CD4-positive, alpha-beta T cell treated with Interleukin-15 for 4 hours (primary cell): ENCODE data around the gene TRAPPC14.

Source experiments
- DNase-seq: peaks from one replicate; pipeline ENCODE4 v3.0.0-alpha.2; 2020; ENCODE audit warnings: low spot score

The TRAPPC14 gene

DNA sequence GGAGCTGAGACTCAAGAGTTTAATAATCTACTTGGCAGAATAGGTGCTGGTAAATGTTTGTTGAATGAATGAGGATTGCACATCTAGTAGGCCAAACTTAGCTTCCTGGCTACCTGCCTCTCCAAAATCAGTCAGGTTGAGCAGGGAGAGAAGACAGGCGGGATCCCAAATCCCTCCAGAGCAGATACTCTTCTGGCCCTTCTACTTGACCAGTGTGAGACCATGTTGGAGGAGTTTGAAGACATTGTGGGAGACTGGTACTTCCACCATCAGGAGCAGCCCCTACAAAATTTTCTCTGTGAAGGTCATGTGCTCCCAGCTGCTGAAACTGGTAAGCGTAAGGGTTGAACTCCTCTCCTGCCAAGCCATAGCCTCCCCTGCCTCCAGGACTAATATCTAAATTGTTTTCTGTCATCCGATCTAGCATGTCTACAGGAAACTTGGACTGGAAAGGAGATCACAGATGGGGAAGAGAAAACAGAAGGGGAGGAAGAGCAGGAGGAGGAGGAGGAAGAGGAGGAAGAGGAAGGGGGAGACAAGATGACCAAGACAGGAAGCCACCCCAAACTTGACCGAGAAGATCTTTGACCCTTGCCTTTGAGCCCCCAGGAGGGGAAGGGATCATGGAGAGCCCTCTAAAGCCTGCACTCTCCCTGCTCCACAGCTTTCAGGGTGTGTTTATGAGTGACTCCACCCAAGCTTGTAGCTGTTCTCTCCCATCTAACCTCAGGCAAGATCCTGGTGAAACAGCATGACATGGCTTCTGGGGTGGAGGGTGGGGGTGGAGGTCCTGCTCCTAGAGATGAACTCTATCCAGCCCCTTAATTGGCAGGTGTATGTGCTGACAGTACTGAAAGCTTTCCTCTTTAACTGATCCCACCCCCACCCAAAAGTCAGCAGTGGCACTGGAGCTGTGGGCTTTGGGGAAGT, 34.0 kb downstream of the TRAPPC14 start:
- no peak for DNase-seq

DNA sequence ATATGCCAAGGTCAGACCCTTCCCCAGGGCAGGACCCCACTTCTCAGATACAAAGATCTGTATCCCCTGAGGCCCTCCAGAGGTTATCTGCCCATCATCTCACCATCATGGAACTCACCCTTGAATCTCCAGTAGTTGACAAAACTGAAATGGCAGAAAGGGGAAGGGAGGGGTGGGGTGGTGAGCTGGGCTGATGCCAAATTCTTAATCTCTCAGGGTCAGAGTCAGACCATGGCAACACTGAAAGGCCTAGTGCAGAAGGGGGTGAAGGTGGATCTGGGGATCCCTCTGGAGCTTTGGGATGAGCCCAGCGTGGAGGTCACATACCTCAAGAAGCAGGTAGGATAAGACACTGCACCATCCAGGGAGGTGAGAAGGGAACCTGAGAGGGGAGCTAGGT, 36.0 kb downstream of the TRAPPC14 start:
- no peak for DNase-seq

DNA sequence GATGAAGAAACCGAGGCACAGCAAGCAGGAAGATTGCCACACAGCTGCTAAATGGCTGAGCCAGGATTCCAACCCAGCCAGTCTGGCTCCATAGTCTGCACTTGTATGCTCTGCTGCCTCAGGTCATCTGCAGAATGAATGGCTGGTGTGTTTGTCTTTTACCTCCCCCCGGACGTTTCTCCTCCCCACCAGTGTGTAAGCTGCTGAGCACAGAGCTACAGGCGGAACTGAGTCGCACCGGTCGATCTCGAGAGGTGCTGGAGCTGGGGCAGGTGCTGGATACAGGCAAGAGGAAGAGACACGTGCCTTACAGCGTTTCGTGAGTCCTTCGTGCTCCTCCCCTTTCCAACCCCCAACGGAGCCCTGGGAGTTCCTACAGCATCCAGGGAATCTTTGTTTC, 36.5 kb downstream of the TRAPPC14 start:
- no peak for DNase-seq

DNA sequence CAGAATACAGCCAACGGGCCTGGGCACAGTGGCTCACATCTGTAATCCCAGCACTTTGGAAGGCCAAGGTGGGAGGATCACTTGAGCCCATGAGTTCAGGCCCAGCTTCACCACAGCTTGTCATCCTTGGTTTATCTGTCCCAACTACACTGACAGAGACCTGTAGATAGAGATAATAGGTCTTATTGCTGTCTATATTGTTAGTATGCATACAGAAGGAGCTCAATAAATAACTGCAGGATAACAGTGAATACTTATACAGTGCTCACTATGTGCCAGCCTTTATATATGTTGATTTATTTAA, 37.8 kb downstream of the TRAPPC14 start:
- DNase-seq, result no peak

DNA sequence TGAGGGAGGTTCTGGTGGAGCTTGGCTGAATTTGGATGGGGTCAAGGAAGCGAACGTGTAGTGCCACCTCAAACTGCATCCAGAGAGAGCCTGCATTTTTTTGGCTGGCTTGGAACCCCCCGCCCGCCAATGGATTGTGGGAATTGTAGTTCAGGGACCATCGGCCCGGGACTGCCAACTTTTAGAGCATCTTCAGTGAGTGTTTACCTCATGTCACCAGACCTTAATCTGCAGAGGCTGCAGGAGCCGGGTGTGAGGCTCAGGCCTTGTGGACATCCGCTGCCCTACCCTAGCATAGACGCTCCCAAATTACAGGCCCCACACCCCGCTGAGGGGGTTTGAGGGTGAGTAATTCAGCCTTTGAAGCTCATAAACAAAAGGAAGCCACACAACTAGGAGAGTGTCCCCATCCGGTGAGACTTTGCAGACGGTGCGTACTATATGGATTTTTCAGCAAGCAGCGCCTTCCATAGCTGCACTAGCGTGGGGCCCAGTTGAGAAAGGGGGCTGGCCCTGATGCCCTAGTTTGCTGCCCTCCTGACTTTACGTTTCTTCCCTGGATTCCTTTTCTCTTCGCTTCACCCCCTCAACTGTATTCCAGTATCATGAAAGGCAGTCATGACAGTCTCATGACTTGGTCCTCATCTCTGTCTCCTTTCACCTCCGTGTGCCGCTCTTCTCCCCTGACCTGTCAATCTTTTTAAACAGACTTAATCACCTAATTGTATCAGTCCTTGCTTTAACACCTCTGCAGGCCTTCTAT, 38.4 kb downstream of the TRAPPC14 start:
- DNase-seq, result peak; percentile 79

DNA sequence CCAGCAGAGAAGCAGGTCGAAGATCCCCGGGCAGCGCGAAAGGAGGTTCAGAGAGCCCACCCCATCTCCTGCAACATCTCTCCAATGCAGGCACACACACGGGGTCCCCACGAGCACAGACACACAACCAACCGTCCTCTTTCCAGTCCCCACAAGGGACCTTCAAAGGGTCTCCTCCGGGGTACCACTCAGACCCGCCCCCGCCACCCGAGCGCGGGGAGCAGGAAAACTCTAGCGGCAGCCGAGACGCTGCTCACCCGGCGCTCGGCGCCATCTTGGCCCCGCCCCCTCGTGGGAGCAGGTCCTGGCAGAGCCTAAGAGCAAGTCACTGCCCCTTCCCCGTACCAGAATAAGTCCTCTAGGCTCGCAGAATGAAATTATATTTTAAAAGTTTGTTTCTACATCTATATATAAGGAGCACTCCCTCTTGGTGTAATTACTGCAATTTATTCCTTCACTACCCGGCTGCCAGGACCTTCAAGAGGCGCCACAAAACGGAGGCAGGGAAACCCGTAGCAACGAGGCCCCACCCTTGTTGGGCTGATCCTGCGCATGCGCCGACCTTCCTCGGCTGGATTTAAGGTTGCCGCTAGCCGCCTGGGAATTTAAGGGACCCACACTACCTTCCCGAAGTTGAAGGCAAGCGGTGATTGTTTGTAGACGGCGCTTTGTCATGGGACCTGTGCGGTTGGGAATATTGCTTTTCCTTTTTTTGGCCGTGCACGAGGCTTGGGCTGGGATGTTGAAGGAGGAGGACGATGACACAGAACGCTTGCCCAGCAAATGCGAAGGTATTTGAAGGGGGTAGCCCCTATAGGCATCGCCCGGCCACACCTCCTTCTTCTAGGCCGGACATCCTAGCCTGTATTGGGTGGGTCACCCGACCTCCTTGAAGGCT, 39.2 kb downstream of the TRAPPC14 start, which contains the start of the genes CNPY4 and TAF6:
Gene CNPY4, plus strand, starts transcription at position 563 of the 898 bp plus-strand sequence. Its CDS starts 111 bp downstream, at position 674.
Gene TAF6, minus strand, starts transcription at position 287 of the 898 bp plus-strand sequence. CDS start 5,149 bp downstream, outside the sequence.
- DNase-seq, result peak; percentile 97

DNA sequence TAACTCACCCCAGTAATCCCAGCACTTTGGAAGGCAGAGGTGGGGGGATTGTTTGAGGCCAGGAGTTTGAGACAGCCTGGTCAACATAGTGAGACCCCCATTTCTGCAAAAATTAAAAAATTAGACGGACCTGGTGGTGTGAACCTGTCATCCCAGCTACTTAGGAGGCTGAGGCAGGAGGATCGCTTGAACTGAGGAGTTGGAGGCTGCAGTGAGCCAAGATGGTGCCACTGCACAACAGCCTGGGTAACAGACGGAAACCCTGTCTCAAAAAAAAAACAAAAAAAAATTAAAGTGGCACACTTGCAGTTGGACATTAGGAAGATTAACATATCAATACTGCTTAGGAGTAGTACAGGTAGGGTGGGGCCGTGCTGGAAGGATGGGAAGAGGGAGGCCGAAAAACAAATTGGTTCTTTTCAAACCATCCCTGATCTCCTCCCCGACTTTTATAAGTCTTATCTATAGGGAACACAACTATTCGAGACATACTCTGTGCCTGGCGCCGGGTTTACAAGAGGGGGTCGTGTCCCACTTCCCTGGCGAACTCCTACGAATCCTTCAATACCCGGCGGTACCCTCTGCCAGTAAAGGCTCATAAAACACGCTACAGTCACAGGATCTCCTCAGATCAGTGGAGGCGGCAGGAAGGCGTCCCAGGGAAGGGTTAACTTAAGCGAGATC, 40.0 kb downstream of the TRAPPC14 start:
- no peak for DNase-seq

DNA sequence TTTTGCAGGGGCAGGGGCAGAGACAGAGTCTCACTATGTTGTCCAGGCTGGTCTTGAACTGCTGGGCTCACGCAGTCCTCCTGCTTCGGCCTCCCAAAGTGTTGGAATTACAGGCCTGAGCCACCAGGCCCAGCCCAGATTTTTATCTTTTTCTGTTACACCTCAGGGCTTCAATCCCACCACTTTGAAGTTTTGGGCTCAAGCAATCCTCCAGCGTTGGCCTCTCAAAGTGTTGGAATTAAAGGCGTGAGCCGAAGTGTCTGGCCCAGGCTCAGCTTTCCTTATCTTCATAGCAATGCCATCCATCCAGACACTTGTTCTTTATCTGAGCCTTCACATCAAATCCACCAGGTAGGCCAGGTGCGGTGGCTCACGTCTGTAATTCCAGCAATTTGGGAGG, 43.5 kb downstream of the TRAPPC14 start:
- DNase-seq, result no peak

DNA sequence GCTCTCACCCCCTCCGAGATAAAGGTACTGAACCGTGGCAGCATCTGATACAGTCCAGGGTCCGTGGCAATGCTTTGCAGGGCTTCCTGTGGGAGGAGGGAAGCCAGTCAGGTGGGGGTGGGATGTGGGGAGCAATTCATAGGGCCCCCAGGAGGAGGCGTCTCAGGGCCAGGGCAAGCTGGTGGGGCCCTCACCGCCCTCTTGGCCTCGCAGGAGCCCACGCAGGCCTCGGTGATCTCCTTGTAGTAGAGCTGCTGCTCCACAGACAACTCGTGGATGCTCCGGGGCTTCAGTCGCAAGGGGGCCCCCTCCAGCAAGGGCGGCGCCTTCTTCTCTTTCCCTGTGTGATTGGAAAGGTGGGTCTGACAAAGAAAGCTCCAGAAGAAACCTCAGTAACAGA, 46.6 kb downstream of the TRAPPC14 start:
- no peak for DNase-seq

DNA sequence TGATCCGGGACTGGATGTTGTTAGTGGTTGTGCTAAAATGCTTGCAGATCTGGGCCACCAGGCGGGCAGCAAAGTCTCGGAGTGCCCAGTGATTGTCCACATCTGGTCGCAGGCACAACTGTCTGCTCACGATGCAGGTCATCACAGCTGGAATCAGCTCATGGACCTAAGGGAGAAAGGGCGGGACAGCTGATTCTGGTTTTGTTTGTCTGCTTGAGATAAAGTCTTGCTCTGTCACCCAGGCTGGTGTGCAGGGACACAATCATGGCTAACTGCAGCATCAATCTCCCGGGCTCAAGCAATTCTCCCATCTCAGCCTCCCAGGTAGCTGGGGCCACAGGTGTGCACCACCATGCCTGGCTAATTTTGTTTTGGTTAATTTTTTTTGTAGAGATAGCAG, 47.4 kb downstream of the TRAPPC14 start:
- no peak for DNase-seq

DNA sequence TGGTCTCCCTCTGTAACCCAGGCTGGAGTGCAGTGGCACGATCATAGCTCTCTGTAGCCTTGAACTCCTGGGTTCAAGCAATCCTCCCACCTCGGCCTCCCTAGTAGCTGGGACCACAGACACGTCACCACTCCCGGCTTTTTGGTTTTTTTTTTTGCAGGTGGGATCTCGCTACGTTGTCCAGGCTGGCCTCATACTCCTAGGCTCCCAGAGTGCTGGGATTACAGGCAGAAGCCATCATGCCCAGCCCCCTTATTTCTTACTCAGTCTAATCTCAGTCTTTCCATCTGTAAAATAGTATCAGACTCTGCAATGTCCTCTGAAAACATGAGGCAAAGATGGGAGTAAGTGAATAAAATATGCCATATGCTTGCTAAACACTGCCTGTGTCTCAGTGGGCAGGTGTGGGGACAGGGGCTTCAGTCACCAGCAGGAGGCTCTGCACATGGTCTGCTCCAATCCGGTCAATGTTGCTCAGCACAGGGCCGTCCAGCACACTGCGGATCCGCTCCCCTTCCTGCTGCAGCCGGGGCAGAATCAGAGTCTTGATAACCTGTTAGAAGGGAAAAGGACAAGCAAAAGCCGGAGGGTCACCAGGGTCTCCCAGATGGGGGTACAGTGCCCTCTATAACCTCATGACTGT, 48.9 kb downstream of the TRAPPC14 start:
- DNase-seq, result no peak

DNA sequence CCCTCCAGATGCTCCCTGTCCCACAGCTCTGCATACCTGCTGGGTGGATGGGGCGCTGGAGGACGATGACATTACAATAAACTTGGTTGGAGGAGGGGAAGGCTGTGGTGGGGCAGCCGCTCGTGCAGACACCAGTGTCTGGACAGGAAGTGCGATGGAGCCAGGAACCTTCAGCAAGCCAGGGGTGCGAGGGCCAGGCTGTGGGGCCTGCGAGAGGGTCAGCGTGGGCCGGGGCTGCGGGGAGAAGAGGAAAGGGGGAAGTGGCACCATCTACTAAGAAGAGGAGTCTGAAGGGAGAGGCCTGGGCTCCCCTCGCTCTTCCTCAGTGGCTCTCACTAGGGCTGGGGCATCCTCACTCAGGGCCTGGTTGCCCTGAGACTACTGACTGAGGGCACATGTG, 50.6 kb downstream of the TRAPPC14 start:
- DNase-seq, result no peak

DNA sequence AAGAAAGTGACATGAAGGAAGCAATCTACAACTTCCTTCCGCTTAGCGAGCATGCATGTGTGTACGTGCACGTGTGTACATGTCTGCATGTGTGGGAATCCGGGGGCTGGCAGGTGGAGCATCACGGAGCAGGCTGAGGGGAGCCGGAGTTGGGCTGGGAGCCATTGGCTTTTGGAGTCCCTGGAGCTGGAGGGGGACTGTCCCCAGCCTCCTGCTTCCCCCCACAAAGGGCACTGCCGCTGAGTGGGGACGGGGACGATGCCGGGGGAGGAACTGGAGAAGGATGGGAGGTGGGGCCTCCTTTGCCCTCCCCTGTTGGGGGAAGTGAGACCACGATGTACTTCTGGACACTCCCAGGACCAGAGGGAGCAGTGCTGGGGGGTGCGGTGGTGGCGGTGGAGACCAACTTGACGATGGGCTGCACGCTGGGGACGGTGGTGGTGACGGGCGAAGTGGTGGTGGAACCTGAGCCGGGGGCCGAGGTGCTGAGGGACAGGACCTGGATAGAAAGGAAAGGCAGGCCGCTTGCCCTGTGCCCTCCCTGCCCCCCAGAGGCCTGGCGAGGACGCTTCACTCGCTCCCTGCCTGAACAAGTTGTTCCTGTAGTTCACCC, 51.3 kb downstream of the TRAPPC14 start:
- DNase-seq, result no peak

DNA sequence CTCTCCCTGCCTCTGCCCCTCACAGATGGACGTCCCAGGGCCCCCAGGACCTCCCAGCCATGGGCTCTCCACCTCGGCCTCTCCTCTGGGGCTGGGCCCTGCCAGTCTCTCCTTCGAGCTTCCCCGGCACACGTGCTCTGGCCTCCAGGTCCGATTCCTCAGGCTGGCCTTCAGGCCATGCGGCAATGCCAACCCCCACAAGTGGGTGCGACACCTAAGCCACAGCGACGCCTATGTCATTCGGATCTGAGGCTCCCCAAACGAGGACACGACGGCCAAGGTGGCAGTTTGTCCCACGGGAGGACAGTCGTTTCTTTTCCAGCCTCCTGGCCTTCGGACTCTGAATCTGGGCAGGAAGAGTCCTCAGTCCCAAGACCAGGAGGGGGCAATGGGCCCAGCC, 51.9 kb downstream of the TRAPPC14 start:
- no peak for DNase-seq

DNA sequence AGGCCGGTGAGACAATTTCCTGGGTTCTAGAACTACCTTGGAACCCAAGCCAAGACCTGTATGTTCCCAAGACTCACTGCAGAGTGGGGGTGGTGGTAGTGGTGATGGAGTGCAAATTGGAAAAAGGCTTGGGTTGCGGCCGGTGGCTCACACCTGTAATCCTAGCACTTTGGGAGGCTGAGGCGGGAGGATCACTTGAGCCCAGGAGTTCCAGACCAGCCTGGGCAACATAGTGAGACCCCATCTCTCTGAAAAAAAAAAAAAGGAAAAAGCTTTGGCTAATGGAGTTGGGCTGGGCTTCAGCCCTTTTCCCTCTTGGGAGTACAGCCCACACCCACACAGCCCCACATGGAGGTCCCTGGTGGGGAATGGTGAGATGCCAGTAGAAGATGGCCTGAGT, 53.0 kb downstream of the TRAPPC14 start:
- DNase-seq, result no peak
